Fibroblast of lung (primary cell): ENCODE measurements around the gene DRC3. TPM values are rescaled to one million over a fixed set of nuclear protein-coding genes. Genes with fewer than 3 reads are reported as not detected.

Source experiments
- DNase-seq, 2 donors: peaks; one replicate each; pipeline versions ENCODE4 v3.0.0 to v3.0.0-alpha.2; 2010; ENCODE audit warnings: low read depth in 2 of 2
- H2AFZ ChIP-seq: 2 replicates; pipeline ENCODE4 v1.5.1; 2012; ENCODE audit warnings: low read length, control low read depth, inconsistent platforms
- H3K27ac ChIP-seq: 2 replicates; pipeline ENCODE4 v1.5.1; 2011; ENCODE audit warnings: low read length, control low read depth; ENCODE audit not compliant: insufficient read depth
- H3K27me3 ChIP-seq: 2 replicates; pipeline ENCODE4 v1.5.1; 2011; ENCODE audit warnings: mild to moderate bottlenecking, low read length; ENCODE audit not compliant: control insufficient read depth, insufficient read depth
- H3K36me3 ChIP-seq: 2 replicates; pipeline ENCODE4 v1.5.1; 2011; ENCODE audit warnings: low read length; ENCODE audit not compliant: control insufficient read depth, insufficient read depth
- H3K4me1 ChIP-seq: 2 replicates; pipeline ENCODE4 v1.5.1; 2011; ENCODE audit warnings: low read length; ENCODE audit not compliant: control insufficient read depth, insufficient read depth; ENCODE audit errors: extremely low read depth
- H3K4me2 ChIP-seq: 2 replicates; pipeline ENCODE4 v1.5.1; 2011; ENCODE audit warnings: low read length, control low read depth; ENCODE audit not compliant: insufficient read depth; ENCODE audit errors: extremely low read depth
- H3K4me3 ChIP-seq, 4 experiments: fragments of 200-600 bp in 1 of 4; sonication (generic) in 1 of 4; replicated peaks in 1 of 4; 2 replicates each; pipeline ENCODE4 v1.5.1; 2011 to 2016; ENCODE audit warnings: low read length in 4 of 4, low read depth in 3 of 4, mild to moderate bottlenecking in 3 of 4, control low read depth in 2 of 4, inconsistent platforms in 1 of 4, mixed read lengths in 1 of 4; ENCODE audit not compliant: insufficient read depth in 1 of 4; ENCODE audit errors: control extremely low read depth in 1 of 4
- H3K79me2 ChIP-seq: 2 replicates; pipeline ENCODE4 v1.5.1; 2012; ENCODE audit warnings: mild to moderate bottlenecking, low read length, inconsistent platforms; ENCODE audit not compliant: control insufficient read depth, insufficient read depth
- H3K9ac ChIP-seq: 2 replicates; pipeline ENCODE4 v1.5.1; 2011; ENCODE audit warnings: mild to moderate bottlenecking, low read length, control low read depth; ENCODE audit not compliant: insufficient read depth
- H3K9me3 ChIP-seq: 2 replicates; pipeline ENCODE4 v1.5.1; 2012; ENCODE audit warnings: low read depth, low read length; ENCODE audit not compliant: control insufficient read depth, insufficient read depth
- H4K20me1 ChIP-seq: 2 replicates; pipeline ENCODE4 v1.5.1; 2011; ENCODE audit warnings: low read length; ENCODE audit not compliant: control insufficient read depth, insufficient read depth; ENCODE audit errors: extremely low read depth
- EZH2 ChIP-seq: IDR thresholded peaks from 2 replicates; pipeline ENCODE4 v1.5.1; 2012; ENCODE audit warnings: low read length, control low read depth, mild to moderate bottlenecking; ENCODE audit errors: missing control alignments
- polyA plus RNA-seq, 2 donors: library from polyadenylated mRNA; depleted of rRNA in 1 of 2; stranded (reverse) in 1 of 2; unstranded in 1 of 2; fragments of >200 nt; gene quantifications; 2 replicates each; pipeline ENCODE4 v1.2.1, GENCODE V29; 2011 to 2012; ENCODE audit warnings: missing spikeins in 1 of 2
- total RNA-seq: library from RNA; depleted of rRNA; stranded (reverse); fragments of >200 nt; gene quantifications from 2 replicates; pipeline ENCODE4 v1.2.1, GENCODE V29; 2014
- TF ChIP-seq, protein P1 (sequence below), 2 donors: IDR thresholded peaks in 1 of 2; conservative IDR thresholded peaks in 1 of 2; 1 replicate in 1 of 2; 2 replicates in 1 of 2; pipeline ENCODE4 v1.5.1; 2011 to 2012; ENCODE audit warnings: low read length in 2 of 2, control low read depth in 1 of 2, inconsistent platforms in 1 of 2, low read depth in 1 of 2, mild to moderate bottlenecking in 1 of 2

The DRC3 gene
- total and polyA plus RNA-seq, 2 donors (not counting 1 experiment from before 2014, with no cell fraction given) = 0.33 to 0.37 TPM

DNA sequence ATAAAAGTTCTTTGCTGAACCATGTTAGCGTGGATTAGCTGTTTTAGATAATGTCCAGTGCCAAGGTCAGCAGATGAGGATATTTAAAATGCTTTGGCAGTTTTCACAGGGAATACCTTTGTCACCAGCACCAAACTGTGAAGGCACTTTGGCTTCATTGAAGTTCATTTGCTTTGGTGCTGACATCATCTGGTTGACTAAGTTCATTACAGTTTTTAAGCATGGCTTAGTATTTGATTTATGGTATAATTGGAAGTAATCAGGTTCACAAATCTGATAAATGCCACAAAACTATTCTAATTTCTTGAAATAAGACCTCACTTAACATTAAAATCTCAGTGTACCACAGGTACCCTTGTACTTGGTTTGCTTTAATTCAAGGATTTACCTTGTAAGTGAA is 70.8 kb downstream of the DRC3 start:
- Histone ChIP-seq H4K20me1 (no peaks in the 10 kb centered on the region), H3K27ac (no peak overlapping the region), H3K9ac (no peak overlapping the region), H3K27me3 (no peaks in the 10 kb centered on the region), H3K36me3 (peaks cover 2% of the 10 kb centered on the region), H3K79me2 (peaks cover 1% of the 10 kb centered on the region), H3K4me3 (no peak overlapping the region), H3K4me1 (peaks cover 6% of the 10 kb centered on the region), H3K9me3 (no peaks in the 10 kb centered on the region), H3K4me2 (no peak overlapping the region), H2AFZ (no peak overlapping the region)
- DNase-seq = peak; percentile 24 to 40
- TF ChIP-seq EZH2 = no peak
- TF ChIP-seq, protein P1, sequence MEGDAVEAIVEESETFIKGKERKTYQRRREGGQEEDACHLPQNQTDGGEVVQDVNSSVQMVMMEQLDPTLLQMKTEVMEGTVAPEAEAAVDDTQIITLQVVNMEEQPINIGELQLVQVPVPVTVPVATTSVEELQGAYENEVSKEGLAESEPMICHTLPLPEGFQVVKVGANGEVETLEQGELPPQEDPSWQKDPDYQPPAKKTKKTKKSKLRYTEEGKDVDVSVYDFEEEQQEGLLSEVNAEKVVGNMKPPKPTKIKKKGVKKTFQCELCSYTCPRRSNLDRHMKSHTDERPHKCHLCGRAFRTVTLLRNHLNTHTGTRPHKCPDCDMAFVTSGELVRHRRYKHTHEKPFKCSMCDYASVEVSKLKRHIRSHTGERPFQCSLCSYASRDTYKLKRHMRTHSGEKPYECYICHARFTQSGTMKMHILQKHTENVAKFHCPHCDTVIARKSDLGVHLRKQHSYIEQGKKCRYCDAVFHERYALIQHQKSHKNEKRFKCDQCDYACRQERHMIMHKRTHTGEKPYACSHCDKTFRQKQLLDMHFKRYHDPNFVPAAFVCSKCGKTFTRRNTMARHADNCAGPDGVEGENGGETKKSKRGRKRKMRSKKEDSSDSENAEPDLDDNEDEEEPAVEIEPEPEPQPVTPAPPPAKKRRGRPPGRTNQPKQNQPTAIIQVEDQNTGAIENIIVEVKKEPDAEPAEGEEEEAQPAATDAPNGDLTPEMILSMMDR (conservative IDR thresholded peaks at IDR 0.05 in 1 of 2, IDR thresholded peaks at IDR 0.05 in 1 of 2; ENCODE audit: low read depth in 1 of 2, low read length in 2 of 2) = peak in 1 of 2 donors; percentile 29

DNA sequence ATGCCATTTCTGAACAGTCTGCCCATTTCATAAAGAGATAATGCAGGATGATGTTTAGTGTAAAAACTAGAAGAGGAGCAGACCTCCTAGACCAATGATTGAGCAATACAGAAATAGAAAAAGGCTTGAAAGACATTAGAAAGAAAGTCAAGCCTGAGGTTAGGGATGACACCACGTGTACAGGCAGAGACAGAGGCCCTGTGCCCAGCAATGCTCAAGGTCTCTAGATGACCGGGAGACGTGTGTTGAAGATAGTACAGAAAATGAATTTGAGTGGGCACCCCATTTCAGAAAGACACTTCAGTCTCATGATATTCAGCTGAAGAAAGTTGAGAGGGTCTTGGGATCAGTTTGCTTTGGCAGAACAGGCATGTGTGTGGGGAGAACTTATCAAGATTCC is 71.9 kb downstream of the DRC3 start:
- no peaks in the 10 kb centered on the region for H3K27me3 ChIP-seq
- no peak for DNase-seq
- no peak overlapping the region for H3K4me3 ChIP-seq
- no peak overlapping the region for H3K4me2 ChIP-seq
- TF ChIP-seq, protein P1 (conservative IDR thresholded peaks at IDR 0.05 in 1 of 2, IDR thresholded peaks at IDR 0.05 in 1 of 2; ENCODE audit: low read depth in 1 of 2, low read length in 2 of 2) = no peak
- no peak for TF ChIP-seq EZH2
- no peaks in the 10 kb centered on the region for H4K20me1 ChIP-seq
- no peak overlapping the region for H2AFZ ChIP-seq
- H3K36me3 ChIP-seq = peaks cover 2% of the 10 kb centered on the region
- H3K79me2 ChIP-seq = no peaks in the 10 kb centered on the region
- H3K9ac ChIP-seq = no peak overlapping the region
- H3K27ac ChIP-seq = no peak overlapping the region
- peaks cover 6% of the 10 kb centered on the region for H3K4me1 ChIP-seq
- no peaks in the 10 kb centered on the region for H3K9me3 ChIP-seq

DNA sequence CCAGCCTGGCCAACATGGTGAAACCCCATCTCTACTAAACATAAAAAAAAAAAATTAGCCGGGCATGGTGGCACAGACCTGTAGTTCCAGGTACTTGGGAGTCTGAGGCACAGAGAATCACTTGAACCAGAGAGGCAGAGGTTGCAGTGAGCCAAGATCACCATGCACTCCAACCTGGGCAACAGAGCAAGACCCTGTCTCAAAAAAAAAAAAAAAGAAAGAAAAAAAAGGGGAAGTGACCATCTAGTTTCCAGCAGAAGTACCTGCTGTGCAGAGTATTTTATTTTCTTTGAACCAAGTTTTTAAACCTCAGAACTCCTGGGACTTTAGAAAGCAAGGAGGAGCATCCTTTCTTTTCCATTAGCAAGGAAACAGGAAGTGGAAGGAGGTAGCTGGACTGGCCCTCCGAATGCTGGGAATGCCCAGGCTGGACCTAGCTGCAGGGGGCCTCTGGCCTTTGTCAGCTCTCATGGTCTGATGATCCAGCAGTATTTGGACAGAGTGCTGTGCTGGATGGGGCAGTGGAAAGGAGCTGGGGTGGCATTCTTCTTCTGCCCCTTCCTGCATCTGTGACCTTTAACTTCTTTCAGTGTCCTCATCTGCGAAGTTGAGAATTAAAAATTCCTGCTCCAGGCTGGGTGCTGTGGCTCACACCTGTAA is 73.2 kb downstream of the DRC3 start:
- Histone ChIP-seq H3K9me3 (no peaks in the 10 kb centered on the region), H3K36me3 (peaks cover 2% of the 10 kb centered on the region), H3K79me2 (no peaks in the 10 kb centered on the region), H3K9ac (no peak overlapping the region), H3K27me3 (no peaks in the 10 kb centered on the region), H3K27ac (no peak overlapping the region), H2AFZ (no peak overlapping the region), H4K20me1 (no peaks in the 10 kb centered on the region), H3K4me2 (no peak overlapping the region), H3K4me1 (peaks cover 2% of the 10 kb centered on the region), H3K4me3 (no peak overlapping the region)
- no peak for TF ChIP-seq EZH2
- TF ChIP-seq, protein P1 (conservative IDR thresholded peaks at IDR 0.05 in 1 of 2, IDR thresholded peaks at IDR 0.05 in 1 of 2; ENCODE audit: low read depth in 1 of 2, low read length in 2 of 2) = no peak
- DNase-seq = no peak
